Testis (tissue), 2 donors: ENCODE measurements around the gene UBASH3B.

Experiments used
- POLR2A ChIP-seq: fragments of 450-650 bp; IDR thresholded peaks from one replicate; pipeline ENCODE4 v1.6.1; 2017; ENCODE audit warnings: antibody characterized with exemption, mild to moderate bottlenecking, moderate library complexity
- TF ChIP-seq, protein P1 (sequence below), 3 experiments: fragments of 450-650 bp in 2 of 3; fragments of 200-600 bp in 1 of 3; sonication (generic) in 1 of 3; IDR thresholded peaks; one replicate each; pipeline ENCODE4 v1.5.1; 2016 to 2019; ENCODE audit warnings: antibody characterized with exemption in 3 of 3, mild to moderate bottlenecking in 2 of 3, moderate library complexity in 1 of 3

- TF ChIP-seq POLR2A: no peak
- TF ChIP-seq, protein P1, sequence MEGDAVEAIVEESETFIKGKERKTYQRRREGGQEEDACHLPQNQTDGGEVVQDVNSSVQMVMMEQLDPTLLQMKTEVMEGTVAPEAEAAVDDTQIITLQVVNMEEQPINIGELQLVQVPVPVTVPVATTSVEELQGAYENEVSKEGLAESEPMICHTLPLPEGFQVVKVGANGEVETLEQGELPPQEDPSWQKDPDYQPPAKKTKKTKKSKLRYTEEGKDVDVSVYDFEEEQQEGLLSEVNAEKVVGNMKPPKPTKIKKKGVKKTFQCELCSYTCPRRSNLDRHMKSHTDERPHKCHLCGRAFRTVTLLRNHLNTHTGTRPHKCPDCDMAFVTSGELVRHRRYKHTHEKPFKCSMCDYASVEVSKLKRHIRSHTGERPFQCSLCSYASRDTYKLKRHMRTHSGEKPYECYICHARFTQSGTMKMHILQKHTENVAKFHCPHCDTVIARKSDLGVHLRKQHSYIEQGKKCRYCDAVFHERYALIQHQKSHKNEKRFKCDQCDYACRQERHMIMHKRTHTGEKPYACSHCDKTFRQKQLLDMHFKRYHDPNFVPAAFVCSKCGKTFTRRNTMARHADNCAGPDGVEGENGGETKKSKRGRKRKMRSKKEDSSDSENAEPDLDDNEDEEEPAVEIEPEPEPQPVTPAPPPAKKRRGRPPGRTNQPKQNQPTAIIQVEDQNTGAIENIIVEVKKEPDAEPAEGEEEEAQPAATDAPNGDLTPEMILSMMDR (IDR thresholded peaks at IDR 0.05): no peak
Observed at GRCh38 chr11:122682464-122682863, 26.9 kb downstream of the UBASH3B start.
